GM11168 (cell line): ENCODE data around the gene OR5M10.
"Not testable (repeated sequence)": the region's sequence is repeated elsewhere in the genome, so short reads cannot be mapped to it uniquely, and the experiment has no call there.

Source experiments
- in situ Hi-C: fragments of 300-500 bp; cut with MboI; formaldehyde crosslinking; loops from one replicate; pipeline ENCODE4 v1.12.0; 2022; ENCODE audit warnings: low sequenced_read_pairs; ENCODE audit not compliant: unreplicated experiment

The OR5M10 gene

DNA sequence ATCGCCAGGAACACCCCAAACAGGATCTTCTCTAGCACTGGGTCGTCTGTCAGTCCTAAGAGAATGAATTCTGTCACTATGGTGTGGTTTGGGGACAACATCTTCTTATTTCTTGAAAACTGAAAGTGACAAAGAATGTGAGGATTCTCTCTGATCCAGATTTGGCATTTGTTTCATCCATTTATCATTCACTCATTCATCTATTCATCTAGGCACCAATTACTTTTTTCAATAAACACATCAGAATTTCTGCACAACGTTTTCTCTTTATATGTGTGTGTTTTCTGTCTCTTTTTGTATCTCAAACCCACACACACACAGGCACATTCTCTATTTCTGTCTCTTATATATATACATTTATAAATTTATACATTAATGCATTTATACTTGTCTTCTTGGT lies at the start of gene OR5M10:
Gene OR5M10, minus strand, starts transcription at position 101 of the 400 bp plus-strand sequence. Its CDS starts 0 bp downstream, at position 101.
- in situ Hi-C loops, result no loop called here

DNA sequence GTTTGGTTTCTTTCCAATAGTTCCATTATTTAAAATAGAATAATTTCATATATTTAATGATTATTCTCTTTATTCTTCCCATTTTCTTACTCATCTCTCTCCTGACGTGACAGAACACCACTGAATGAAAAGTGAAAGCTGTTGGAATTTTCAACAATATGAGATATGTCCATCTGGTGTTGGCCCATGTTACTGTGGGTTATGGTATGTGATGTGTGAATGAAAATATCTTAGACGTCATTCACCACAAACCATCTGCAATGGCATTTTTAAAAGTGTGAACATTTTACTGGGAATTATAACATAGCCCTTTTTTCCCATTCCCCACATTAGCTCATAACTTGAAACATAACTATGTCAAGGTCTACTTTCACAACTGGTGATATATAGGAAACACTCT lies 48.4 kb upstream of the OR5M10 start:
- in situ Hi-C loops, result no loop called here

DNA sequence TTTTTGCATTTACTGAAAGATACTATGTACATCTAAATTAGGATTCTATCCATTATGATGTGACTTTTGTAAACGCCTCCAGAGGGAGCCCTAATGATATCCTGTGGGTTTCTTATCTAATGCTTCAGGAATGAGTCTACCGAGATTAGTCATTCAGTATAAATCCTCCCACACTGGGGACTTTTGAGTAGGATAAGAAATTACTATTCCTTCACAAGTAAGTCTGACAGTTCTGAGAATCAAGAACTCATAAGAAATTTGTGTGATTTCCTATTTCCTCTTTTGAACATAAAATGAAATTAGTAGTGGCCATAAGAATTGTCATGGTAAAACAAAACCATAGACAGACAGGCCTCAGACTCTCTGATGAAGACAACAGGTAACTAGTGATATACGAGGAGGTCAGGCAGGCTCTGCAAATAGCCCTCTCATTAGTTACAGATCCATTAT lies 47.2 kb upstream of the OR5M10 start:
- in situ Hi-C loops, result no loop called here

DNA sequence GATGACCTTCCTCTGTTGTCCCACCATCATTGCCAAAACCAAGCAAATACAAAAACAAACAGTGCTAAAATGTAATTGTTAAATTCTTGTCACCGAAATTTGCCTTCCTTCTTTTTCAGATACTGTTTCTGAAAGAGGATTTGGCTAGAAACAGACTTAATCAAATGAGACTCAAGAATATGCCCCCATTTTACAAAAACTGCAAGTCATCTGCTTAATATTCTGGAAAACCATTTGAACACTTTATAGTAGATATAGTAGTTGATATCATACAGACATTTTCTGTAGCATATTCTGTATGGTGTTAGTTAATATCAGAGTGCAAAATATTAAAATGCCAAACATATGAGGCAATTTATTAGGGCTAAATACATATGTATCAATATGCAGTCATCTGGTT lies 33.7 kb upstream of the OR5M10 start:
- in situ Hi-C loops, result no loop called here

DNA sequence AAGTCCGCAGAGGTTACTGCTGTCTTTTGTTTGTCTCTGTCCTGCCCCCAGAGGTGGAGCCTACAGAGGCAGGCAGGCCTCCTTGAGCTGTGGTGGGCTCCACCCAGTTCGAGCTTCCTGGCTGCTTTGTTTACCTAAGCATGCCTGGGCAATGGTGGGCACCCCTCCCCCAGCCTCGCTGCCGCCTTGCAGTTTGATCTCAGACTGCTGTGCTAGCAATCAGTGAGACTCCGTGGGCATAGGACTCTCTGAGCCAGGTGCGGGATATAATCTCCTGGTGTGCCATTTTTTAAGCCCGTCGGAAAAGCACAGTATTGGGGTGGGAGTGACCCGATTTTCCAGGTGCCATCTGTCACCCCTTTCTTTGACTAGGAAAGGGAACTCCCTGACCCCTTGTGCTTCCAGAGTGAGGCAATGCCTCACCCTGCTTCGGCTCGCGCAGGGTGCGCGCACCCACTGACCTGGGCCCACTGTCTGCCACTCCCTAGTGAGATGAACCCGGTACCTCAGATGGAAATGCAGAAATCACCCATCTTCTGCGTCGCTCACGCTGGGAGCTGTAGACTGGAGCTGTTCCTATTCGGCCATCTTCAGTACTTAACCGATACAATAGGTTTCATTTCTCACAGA lies 14.7 kb upstream of the OR5M10 start:
- in situ Hi-C loops, result not testable (repeated sequence)

DNA sequence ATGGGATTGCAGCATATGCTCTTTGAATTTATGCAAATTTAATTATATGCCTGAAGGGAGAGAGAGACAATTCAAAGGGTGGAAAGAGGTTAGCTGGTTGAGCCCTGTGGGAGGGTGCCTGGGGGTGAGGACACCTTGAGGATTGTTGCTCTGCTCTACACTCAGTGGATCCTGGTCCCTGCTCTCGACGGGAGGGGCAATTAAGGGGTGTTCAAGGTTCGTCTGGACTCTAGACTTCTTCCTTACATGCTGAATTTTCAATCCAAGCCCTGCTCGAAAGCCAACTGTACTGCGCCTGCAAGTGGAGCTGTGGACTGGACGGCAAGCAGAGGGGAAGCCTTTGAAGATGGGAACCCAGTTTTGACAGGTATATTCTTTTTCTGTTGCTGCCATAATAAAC lies 18.9 kb downstream of the OR5M10 start:
- in situ Hi-C loops, result no loop called here

DNA sequence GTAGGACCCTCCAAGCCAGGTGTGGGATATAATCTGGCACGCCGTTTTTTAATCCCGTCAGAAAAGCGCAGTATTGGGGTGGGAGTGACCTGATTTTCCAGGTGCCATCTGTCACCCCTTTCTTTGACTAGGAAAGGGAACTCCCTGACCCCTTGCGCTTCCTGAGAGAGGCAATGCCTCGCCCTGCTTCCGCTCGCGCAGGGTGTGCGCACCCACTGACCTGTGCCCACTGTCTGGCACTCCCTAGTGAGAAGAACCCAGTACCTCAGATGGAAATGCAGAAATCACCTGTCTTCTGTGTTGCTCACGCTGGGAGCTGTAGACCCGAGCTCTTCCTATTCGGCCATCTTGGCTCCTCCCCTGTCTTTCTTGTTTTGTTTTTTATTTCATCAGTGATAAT lies 22.8 kb downstream of the OR5M10 start:
- in situ Hi-C loops, result not testable (repeated sequence)

DNA sequence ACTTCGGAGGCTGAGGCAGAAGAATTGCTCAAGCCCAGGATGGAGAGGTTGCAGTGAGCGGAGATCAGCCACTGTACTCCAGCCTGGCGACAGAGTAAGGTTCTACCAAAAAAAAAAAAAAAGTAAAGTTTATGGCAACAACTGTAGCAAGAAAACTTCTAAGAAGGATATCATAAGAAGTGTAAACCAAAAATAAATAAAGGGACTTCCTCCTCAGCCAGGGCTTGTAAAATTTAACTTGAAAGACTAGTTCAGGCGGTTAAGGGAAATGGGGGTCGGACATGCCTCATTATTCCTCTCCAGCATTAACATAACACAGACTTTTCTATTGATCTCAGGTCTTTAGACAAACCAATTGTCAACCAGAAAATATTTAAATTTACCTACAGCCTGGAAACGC lies 32.0 kb downstream of the OR5M10 start:
- in situ Hi-C loops, result no loop called here

DNA sequence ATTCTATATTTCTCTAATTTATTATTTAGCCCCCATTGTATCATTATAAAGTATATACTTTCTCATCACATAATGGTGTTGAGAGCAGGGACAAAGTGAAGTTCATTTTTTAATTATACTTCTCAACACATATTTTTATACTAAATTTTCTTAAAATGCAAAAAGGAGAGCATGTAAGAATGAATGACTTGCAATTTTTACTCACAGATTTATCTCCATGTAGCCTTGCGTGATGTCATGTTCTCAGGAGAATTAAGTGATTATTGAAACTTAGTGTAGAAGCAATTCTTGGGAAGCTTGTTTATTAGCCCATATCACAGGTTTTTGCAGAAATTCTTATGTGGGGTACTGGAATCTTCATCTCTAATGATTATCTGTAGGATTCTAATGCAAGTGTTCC lies 33.8 kb downstream of the OR5M10 start:
- in situ Hi-C loops, result no loop called here

DNA sequence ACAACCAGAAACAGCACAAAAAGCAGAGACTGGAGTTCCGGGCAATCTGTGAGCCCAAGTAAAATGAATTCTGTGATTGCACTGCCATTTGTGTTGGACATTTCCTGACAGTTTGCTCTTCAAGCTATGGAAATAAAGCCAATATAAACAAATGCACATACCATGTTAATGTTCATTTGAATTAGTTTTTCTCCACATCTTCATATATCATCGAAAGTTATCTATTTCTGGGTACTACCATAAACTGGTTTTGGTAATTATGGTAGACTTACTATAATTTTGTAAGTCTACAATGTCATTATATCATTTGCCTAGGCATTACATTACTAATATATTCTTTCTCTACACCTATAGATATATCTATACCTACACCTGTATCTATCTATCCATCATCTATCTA lies 34.4 kb downstream of the OR5M10 start, which contains the start of gene OR5M11:
Gene OR5M11, minus strand, starts transcription at position 101 of the 400 bp plus-strand sequence. Its CDS starts 0 bp downstream, at position 101.
- in situ Hi-C loops, result no loop called here

DNA sequence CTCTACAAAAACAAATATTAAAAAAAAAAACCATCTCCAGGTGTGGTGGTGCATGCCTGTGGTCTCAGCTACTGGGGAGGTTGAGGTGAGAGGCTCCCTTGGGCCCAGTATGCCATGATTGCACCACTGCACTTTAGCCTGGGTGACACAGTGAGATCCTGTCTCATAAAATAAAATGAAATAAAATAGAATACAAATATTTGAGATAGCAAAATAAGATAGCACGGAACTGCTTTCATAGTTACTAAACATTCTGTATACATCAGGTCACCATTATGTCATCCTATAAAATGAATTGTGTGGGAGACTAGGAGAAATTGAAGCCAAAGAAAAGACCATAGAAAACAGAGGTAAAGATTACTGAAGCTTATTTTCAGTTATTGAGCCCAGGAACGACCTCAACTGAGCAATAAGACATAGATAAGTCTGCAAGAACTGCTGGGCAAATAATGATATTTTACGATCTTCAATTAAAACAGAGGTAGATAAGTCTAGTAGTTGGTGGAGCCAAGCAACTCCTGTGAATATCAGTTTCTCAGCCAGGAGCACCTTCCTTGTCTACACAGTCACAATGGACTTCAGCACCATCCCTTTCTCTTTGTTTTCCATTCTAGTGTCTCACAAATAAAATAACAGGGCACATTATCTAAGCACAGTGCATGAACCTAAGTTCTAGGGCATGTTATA lies 44.3 kb downstream of the OR5M10 start:
- in situ Hi-C loops, result no loop called here

DNA sequence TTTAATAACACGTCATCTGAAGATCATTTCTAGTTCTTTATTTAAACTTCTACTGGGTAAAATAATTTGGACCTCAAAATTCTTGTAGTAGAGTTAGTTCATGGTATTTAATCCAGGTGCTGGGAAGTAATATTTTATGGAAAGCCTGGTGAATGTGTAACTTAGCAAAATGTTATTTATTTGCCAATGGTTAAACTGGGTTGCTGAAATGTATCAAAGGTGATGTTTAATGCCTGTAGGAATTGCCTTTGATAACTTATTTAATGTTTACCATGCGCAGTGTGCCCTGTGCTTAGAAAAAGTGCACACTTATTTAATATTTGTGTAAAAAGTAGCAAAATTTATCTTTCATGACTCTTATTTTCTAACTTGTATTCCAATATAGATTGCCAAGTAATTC lies 45.7 kb downstream of the OR5M10 start:
- in situ Hi-C loops, result no loop called here
